ENCODE results near the gene NGRN.

GRCh38 chr15:90249203-90249863, 16.1 kb upstream of the NGRN start, which contains the start of gene TTLL13:
- TF ChIP-seq CTCF (IDR thresholded peaks at IDR 0.05) (no peak), ZFX (IDR thresholded peaks at IDR 0.05; ENCODE audit: borderline replicate concordance) (no peak)
